CD14-positive monocyte (primary cell): Measurements from ENCODE around the gene SCN9A. TPM values are rescaled to one million over a fixed set of nuclear protein-coding genes. Genes with fewer than 3 reads are reported as not detected.

Source experiments
- DNase-seq, 3 donors: peaks; one replicate each; pipeline ENCODE4 v3.0.0-alpha.2; 2011 to 2022
- H2AFZ ChIP-seq: 2 replicates; pipeline ENCODE4 v1.6.0; 2012; ENCODE audit warnings: mild to moderate bottlenecking, low read depth, low read length, inconsistent platforms; ENCODE audit not compliant: insufficient read depth, poor library complexity, severe bottlenecking
- H3K27ac ChIP-seq, 2 donors: 1 replicate in 1 of 2; 2 replicates in 1 of 2; pipeline ENCODE4 v1.5.1; 2012 to 2013; ENCODE audit warnings: low read length in 2 of 2, control low read depth in 1 of 2, inconsistent platforms in 1 of 2, low read depth in 1 of 2, mild to moderate bottlenecking in 1 of 2
- H3K27me3 ChIP-seq, 2 donors: one replicate each; pipeline versions ENCODE4 v1.6.0 to v1.6.1; 2011 to 2013; ENCODE audit warnings: low read length in 2 of 2; ENCODE audit not compliant: control insufficient read depth in 2 of 2, insufficient read depth in 2 of 2
- H3K36me3 ChIP-seq, 2 donors: replicated peaks in 1 of 2; 1 replicate in 1 of 2; 2 replicates in 1 of 2; pipeline versions ENCODE4 v1.5.1 to v1.6.1; 2012 to 2013; ENCODE audit warnings: low read length in 2 of 2, control low read depth in 1 of 2, inconsistent platforms in 1 of 2, mild to moderate bottlenecking in 1 of 2; ENCODE audit not compliant: insufficient read depth in 2 of 2, control insufficient read depth in 1 of 2
- H3K4me1 ChIP-seq, 2 donors: 1 replicate in 1 of 2; 2 replicates in 1 of 2; pipeline versions ENCODE4 v1.5.1 to v1.6.1; 2012 to 2013; ENCODE audit warnings: low read length in 2 of 2, control low read depth in 1 of 2, inconsistent platforms in 1 of 2, mild to moderate bottlenecking in 1 of 2, moderate library complexity in 1 of 2; ENCODE audit not compliant: insufficient read depth in 2 of 2, control insufficient read depth in 1 of 2
- H3K4me2 ChIP-seq: replicated peaks from 2 replicates; pipeline ENCODE3; 2012; ENCODE audit warnings: low read length, moderate library complexity, mild to moderate bottlenecking; ENCODE audit not compliant: poor library complexity, severe bottlenecking; ENCODE audit errors: extremely low read depth
- H3K4me3 ChIP-seq, 3 experiments: fragments of 200-600 bp in 1 of 3; sonication (generic) in 1 of 3; replicated peaks in 1 of 3; 1 replicate in 2 of 3; 2 replicates in 1 of 3; pipeline ENCODE4 v1.5.1; 2011 to 2013; ENCODE audit warnings: low read length in 3 of 3, mild to moderate bottlenecking in 3 of 3, control low read depth in 2 of 3, low read depth in 2 of 3, inconsistent platforms in 1 of 3, moderate library complexity in 1 of 3
- H3K79me2 ChIP-seq: 2 replicates; pipeline ENCODE4 v1.6.0; 2012; ENCODE audit warnings: mild to moderate bottlenecking, control low read depth, inconsistent platforms, low read length, moderate library complexity; ENCODE audit not compliant: insufficient read depth
- H3K9ac ChIP-seq: 2 replicates; pipeline ENCODE4 v1.6.0; 2017; ENCODE audit warnings: low read length, mild to moderate bottlenecking; ENCODE audit not compliant: insufficient read depth, poor library complexity, severe bottlenecking
- H3K9me3 ChIP-seq, 2 donors: replicated peaks in 1 of 2; 1 replicate in 1 of 2; 2 replicates in 1 of 2; pipeline versions ENCODE4 v1.5.1 to v1.6.1; 2012 to 2013; ENCODE audit warnings: low read length in 2 of 2, control low read depth in 1 of 2; ENCODE audit not compliant: control insufficient read depth in 1 of 2, insufficient read depth in 1 of 2
- H4K20me1 ChIP-seq: 2 replicates; pipeline ENCODE4 v1.6.0; 2012; ENCODE audit warnings: mild to moderate bottlenecking, low read length, control low read depth, moderate library complexity; ENCODE audit not compliant: insufficient read depth
- H3K27ac Mint-ChIP-seq, 7 donors: one replicate each; pipeline ENCODE4 v1.8.0; 2020; ENCODE audit warnings: mild to moderate bottlenecking in 7 of 7, mixed read lengths in 7 of 7, moderate library complexity in 6 of 7, inconsistent platforms in 2 of 7
- H3K27me3 Mint-ChIP-seq, 3 donors: one replicate each; pipeline ENCODE4 v1.8.0; 2021 to 2022; ENCODE audit warnings: low read depth in 3 of 3, mild to moderate bottlenecking in 3 of 3, mixed read lengths in 3 of 3, moderate library complexity in 3 of 3, inconsistent platforms in 1 of 3
- H3K36me3 Mint-ChIP-seq, 2 donors: one replicate each; pipeline ENCODE4 v1.8.0; 2020; ENCODE audit warnings: mixed read lengths in 2 of 2, inconsistent platforms in 1 of 2, mild to moderate bottlenecking in 1 of 2
- H3K4me1 Mint-ChIP-seq: one replicate; pipeline ENCODE4 v1.8.0; 2020; ENCODE audit warnings: mild to moderate bottlenecking, mixed read lengths
- H3K4me3 Mint-ChIP-seq, 2 donors: one replicate each; pipeline ENCODE4 v1.8.0; 2020; ENCODE audit warnings: mild to moderate bottlenecking in 2 of 2, mixed read lengths in 2 of 2, moderate library complexity in 1 of 2
- H3K9me3 Mint-ChIP-seq, 7 donors: one replicate each; pipeline ENCODE4 v1.8.0; 2020 to 2022; ENCODE audit warnings: mixed read lengths in 7 of 7, mild to moderate bottlenecking in 6 of 7, moderate library complexity in 6 of 7, inconsistent platforms in 2 of 7
- WGBS: methylation state at CpG from one replicate; pipeline ENCODE4 v1.1.5; 2013; ENCODE audit warnings: missing lambda C conversion rate; ENCODE audit not compliant: insufficient coverage; 5-methylcytosine and 5-hydroxymethylcytosine counted together
- intact Hi-C, 2 donors: fragments of 100-400 bp; cut with micrococcal nuclease; formaldehyde crosslinking; loops; one replicate each; pipeline versions ENCODE4 v1.15.0 to v1.15.1; 2023
- polyA plus RNA-seq, 3 donors: library from polyadenylated mRNA; depleted of rRNA in 1 of 3; unstranded in 2 of 3; stranded (reverse) in 1 of 3; fragments of 300-500 nt in 2 of 3; fragments of >200 nt in 1 of 3; fragmentation: Illumina TruSeq in 2 of 3; gene quantifications; 1 replicate in 2 of 3; 2 replicates in 1 of 3; pipeline ENCODE4 v1.2.3, GENCODE V29; 2012 to 2021
- TF ChIP-seq, protein P1 (sequence below): fragments of 200-600 bp; IDR thresholded peaks from one replicate; pipeline ENCODE4 v1.8.0; 2022; ENCODE audit warnings: antibody characterized with exemption, mild to moderate bottlenecking

SCN9A gene
- polyA plus RNA-seq, 3 donors = 0.24 to 0.67 (median 0.26) TPM

DNA sequence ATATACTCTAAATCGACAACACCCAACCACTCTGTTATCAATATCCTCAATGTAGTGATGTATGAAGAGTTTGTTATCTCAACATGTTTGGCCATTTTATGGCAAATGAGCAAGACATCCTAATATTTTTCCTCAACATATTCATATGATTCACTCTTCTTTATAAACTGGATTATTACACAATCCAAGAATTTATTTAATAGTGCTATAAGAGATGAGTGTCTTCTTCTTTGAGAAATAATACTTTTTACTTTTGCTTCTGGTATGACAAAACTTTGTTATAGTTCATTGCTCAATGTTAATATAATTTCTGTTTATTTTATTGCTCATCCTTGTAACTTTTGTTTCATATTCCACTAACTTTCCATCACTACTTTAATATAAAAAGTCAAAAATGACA is 44.3 kb downstream of the SCN9A start:
- Histone ChIP-seq H3K9ac (no peak overlapping the region), H3K4me1 (no peaks in the 10 kb centered on the region), H3K4me3 (no peak overlapping the region), H3K36me3 (no peaks in the 10 kb centered on the region), H3K27ac (no peak overlapping the region), H3K9me3 (no peaks in the 10 kb centered on the region), H3K79me2 (no peaks in the 10 kb centered on the region), H3K4me2 (no peak overlapping the region), H2AFZ (no peak overlapping the region), H4K20me1 (no peaks in the 10 kb centered on the region), H3K27me3 (no peaks in the 10 kb centered on the region)
- Mint-ChIP-seq H3K9me3 (no peaks in the 10 kb centered on the region), H3K4me3 (no peak overlapping the region), H3K4me1 (no peaks in the 10 kb centered on the region), H3K36me3 (no peaks in the 10 kb centered on the region), H3K27me3 (peaks cover 0 to 1% (median 0%) of the 10 kb centered on the region in 3 donors), H3K27ac (no peak overlapping the region)
- no peak for DNase-seq
- TF ChIP-seq, protein P1, sequence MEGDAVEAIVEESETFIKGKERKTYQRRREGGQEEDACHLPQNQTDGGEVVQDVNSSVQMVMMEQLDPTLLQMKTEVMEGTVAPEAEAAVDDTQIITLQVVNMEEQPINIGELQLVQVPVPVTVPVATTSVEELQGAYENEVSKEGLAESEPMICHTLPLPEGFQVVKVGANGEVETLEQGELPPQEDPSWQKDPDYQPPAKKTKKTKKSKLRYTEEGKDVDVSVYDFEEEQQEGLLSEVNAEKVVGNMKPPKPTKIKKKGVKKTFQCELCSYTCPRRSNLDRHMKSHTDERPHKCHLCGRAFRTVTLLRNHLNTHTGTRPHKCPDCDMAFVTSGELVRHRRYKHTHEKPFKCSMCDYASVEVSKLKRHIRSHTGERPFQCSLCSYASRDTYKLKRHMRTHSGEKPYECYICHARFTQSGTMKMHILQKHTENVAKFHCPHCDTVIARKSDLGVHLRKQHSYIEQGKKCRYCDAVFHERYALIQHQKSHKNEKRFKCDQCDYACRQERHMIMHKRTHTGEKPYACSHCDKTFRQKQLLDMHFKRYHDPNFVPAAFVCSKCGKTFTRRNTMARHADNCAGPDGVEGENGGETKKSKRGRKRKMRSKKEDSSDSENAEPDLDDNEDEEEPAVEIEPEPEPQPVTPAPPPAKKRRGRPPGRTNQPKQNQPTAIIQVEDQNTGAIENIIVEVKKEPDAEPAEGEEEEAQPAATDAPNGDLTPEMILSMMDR = no peak
- no CpG with 5 or more reads among the region's 1 CpG for WGBS
- intact Hi-C loops = no loop called here

DNA sequence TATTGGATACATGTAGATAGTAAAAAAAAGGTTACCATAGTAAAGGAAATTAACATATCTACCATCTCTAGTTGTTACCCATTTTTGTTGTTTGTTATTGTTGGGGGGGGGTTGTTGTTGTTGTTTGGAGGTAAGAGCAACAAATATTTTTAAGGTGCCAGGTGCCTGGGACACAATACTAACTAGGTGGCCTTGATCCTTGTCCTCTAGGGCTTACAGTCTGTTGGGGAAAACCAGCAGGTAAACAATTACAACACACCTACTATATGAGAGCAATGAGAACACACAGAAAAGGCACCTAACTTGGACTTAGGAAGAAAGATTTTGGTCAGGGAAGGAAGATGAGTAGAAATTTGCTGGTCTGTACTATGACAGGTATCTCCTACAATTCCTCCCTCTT is 46.3 kb downstream of the SCN9A start:
- Mint-ChIP-seq H3K4me1 (no peaks in the 10 kb centered on the region), H3K36me3 (no peaks in the 10 kb centered on the region), H3K4me3 (no peak overlapping the region), H3K9me3 (no peaks in the 10 kb centered on the region), H3K27me3 (peaks cover 0 to 1% (median 0%) of the 10 kb centered on the region in 3 donors), H3K27ac (no peak overlapping the region)
- DNase-seq = no peak
- no peak overlapping the region for H3K4me3 ChIP-seq
- H3K9ac ChIP-seq = no peak overlapping the region
- no peak overlapping the region for H3K4me2 ChIP-seq
- TF ChIP-seq, protein P1 = no peak
- H4K20me1 ChIP-seq = no peaks in the 10 kb centered on the region
- H3K36me3 ChIP-seq = no peaks in the 10 kb centered on the region
- H3K79me2 ChIP-seq = no peaks in the 10 kb centered on the region
- H3K9me3 ChIP-seq = no peaks in the 10 kb centered on the region
- no peak overlapping the region for H2AFZ ChIP-seq
- H3K4me1 ChIP-seq = no peaks in the 10 kb centered on the region
- H3K27me3 ChIP-seq = no peaks in the 10 kb centered on the region
- intact Hi-C loops = no loop called here
- no peak overlapping the region for H3K27ac ChIP-seq
